Measurements from ENCODE around the gene FEN1. TPM values are rescaled to one million over a fixed set of nuclear protein-coding genes. Genes with fewer than 3 reads are reported as not detected.

The FEN1 gene
- polyA plus RNA-seq, 1 of the 3 experiments (the other 2 are of a cell fraction): 35.9 TPM

DNA sequence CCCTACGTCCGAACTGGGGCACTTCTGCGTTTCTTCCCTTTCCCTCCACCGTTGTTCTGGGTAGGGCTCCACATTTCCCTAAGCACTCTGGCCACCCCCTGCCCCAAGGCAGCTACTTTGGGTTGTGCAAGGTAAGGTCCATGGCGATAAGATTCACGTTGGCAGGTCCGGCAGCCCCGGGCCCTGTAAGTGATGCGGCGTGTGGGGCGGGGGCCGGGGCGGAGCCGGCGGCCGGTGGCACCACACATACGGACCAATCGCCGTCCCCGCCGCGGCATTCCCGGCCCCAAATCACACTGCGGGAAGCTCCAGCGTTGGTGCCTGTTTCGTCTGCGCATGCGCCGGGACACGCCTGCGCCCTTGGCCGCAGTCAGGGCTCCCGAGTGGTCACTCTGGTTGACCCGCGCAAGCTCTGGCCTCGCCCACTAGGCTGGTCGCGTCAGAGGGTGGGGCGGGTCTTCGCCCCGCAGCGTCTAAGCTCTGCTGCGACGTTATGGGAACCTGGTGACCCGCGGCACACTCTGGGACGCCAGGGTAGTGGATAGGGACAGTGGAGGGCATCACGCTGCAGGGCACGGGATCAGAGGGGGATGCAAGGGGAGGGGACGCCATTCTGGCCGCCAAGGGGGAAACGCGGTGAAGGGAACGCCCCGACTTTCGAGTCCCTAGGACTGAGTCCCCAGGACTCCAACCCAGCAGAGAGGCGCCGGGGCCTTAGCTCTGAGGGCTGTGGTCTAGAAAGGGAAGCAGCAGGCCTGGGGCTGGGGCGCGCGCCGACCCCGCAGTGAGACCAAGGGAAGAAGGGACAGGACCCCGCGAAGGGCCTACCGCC lies 22.5 kb downstream of the FEN1 start:
- no peaks in the 10 kb centered on the region for H4K20me1 ChIP-seq (ENCODE audit: insufficient read depth)
- DNase-seq: peak; percentile 95
- peaks cover 3 to 23% of the 10 kb centered on the region in 2 experiments for H3K36me3 ChIP-seq (replicated peaks in 1 of 2; ENCODE audit: control insufficient read depth in 1 of 2, insufficient read depth in 2 of 2, low read length in 1 of 2)
- peak overlapping the region; percentile 81 for H3K9ac ChIP-seq
- WGBS (ENCODE audit: low lambda C conversion rate): 3% methylated on average over 27 of the region's 66 CpGs
- H2AFZ ChIP-seq (ENCODE audit: low read depth): peak overlapping the region; percentile 72
- CTCF ChIA-PET: interaction anchor here (0.7 to 10.5 kb wide), 16 partner anchors 10 to 293 kb away, joined by 3 to 149 read pairs (median 6); partner anchors contain the start of genes FADS2, FEN1 and TMEM258
- POLR2A ChIA-PET: interaction anchor here (0.5 to 4.9 kb wide), 21 partner anchors 10 to 1026 kb away, joined by 3 to 84 read pairs (median 4); partner anchors contain the start of genes ASRGL1, BEST1, CPSF7 and FADS2
- no peaks in the 10 kb centered on the region for H3K9me2 ChIP-seq
- peak overlapping the region; percentile 83 to 87 for H3K4me3 ChIP-seq (ENCODE audit: low read depth in 2 of 2, low read length in 1 of 2)
- peaks cover 30% of the 10 kb centered on the region for H3F3A ChIP-seq (replicated peaks; ENCODE audit: insufficient read depth)
- TF ChIP-seq, protein P1, sequence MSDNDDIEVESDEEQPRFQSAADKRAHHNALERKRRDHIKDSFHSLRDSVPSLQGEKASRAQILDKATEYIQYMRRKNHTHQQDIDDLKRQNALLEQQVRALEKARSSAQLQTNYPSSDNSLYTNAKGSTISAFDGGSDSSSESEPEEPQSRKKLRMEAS (IDR thresholded peaks at IDR 0.05; ENCODE audit: low read depth): no peak
- TF ChIP-seq RCOR1 (IDR thresholded peaks at IDR 0.05; ENCODE audit: low read length) (no peak), TCF12 (IDR thresholded peaks at IDR 0.05) (no peak), EP300 (IDR thresholded peaks at IDR 0.05; ENCODE audit: borderline replicate concordance in 1 of 2, low read depth in 1 of 2, low read length in 1 of 2) (no peak; a peak in 1 of 4 replicates), RFX5 (IDR thresholded peaks at IDR 0.05; ENCODE audit: low read length) (peak; percentile 56; the same call in 1 of the 2 replicates), TAF1 (IDR thresholded peaks at IDR 0.05; ENCODE audit: borderline replicate concordance, low read depth, low read length) (peak; percentile 46; the same call in 1 of the 2 replicates), POLR2AphosphoS5 (IDR thresholded peaks at IDR 0.05; ENCODE audit: low read depth, low read length) (peak; percentile 72), MXI1 (IDR thresholded peaks at IDR 0.05; ENCODE audit: low read depth, low read length) (peak; percentile 85), CHD2 (IDR thresholded peaks at IDR 0.05; ENCODE audit: low read length, partially characterized antibody) (no peak), FOXM1 (IDR thresholded peaks at IDR 0.05; ENCODE audit: low read depth) (no peak), IRF3 (IDR thresholded peaks at IDR 0.05; ENCODE audit: low read depth, low read length) (no peak), NRF1 (IDR thresholded peaks at IDR 0.05; ENCODE audit: low read depth, low read length) (peak; percentile 97), SMC3 (IDR thresholded peaks at IDR 0.05; ENCODE audit: low read depth, low read length) (no peak), TEAD4 (IDR thresholded peaks at IDR 0.05; ENCODE audit: borderline replicate concordance, insufficient read depth) (no peak)
- TF ChIP-seq, protein P2, sequence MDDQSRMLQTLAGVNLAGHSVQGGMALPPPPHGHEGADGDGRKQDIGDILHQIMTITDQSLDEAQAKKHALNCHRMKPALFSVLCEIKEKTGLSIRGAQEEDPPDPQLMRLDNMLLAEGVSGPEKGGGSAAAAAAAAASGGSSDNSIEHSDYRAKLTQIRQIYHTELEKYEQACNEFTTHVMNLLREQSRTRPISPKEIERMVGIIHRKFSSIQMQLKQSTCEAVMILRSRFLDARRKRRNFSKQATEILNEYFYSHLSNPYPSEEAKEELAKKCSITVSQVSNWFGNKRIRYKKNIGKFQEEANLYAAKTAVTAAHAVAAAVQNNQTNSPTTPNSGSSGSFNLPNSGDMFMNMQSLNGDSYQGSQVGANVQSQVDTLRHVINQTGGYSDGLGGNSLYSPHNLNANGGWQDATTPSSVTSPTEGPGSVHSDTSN (IDR thresholded peaks at IDR 0.05): peak; percentile 25; the same call in 1 of the 2 replicates
- H3K4me1 ChIP-seq (ENCODE audit: control insufficient read depth in 1 of 2, insufficient read depth in 2 of 2, low read depth in 1 of 2, low read length in 1 of 2): peaks cover 14 to 19% of the 10 kb centered on the region in 2 experiments; a peak in 3 of 4 replicates
- H3K4me2 ChIP-seq: peak overlapping the region; percentile 98
- H3K27me3 ChIP-seq (ENCODE audit: insufficient read depth): no peaks in the 10 kb centered on the region
- H3K79me2 ChIP-seq (ENCODE audit: insufficient read depth): peaks cover 16% of the 10 kb centered on the region; the same call in 1 of the 2 replicates
- H3K9me3 ChIP-seq: no peaks in the 10 kb centered on the region
- H3K27ac ChIP-seq (ENCODE audit: low read depth in 2 of 2, low read length in 1 of 2): peak overlapping the region; percentile 88 to 99
